Measurements from ENCODE around the gene CFAP157. TPM values are rescaled to one million over a fixed set of nuclear protein-coding genes. Genes with fewer than 3 reads are reported as not detected.

CFAP157 gene
- total RNA-seq (2014; rRNA removed; shearing (Covaris generic); ENCODE audit: low replicate concordance), result not detected in 2 replicates

- no peaks in the 10 kb centered on the region for H3K36me3 ChIP-seq (ENCODE audit: insufficient read depth, low read length)
- H3K4me2 ChIP-seq (ENCODE audit: low read depth, low read length, poor library complexity, severe bottlenecking), result no peak within 1 kb of the TSS
- no peak within 1 kb of the TSS for H3K27ac ChIP-seq (ENCODE audit: low read length)
These were observed at the start of gene CFAP157 for GRCh38 chr9:127706836-127707241. CFAP157 (plus strand) TSS chr9:127706988; CDS start chr9:127707032, 44 bp downstream.

GRCh38 chr9:127658428-127658827 is 48.4 kb upstream of the CFAP157 start:
- no peaks in the 10 kb centered on the region for H3K79me2 ChIP-seq (ENCODE audit: low read length)
- no peak overlapping the region for H3K4me3 ChIP-seq (ENCODE audit: low read length)
- H3K9ac ChIP-seq (ENCODE audit: low read length), result no peak overlapping the region
- no peaks in the 10 kb centered on the region for H3K9me3 ChIP-seq (ENCODE audit: low read length)
- H3K9me2 ChIP-seq (replicated peaks; ENCODE audit: insufficient read depth, low read length), result no peaks in the 10 kb centered on the region
- no peaks in the 10 kb centered on the region; the same call in 1 of the 2 replicates for H3K36me3 ChIP-seq (ENCODE audit: insufficient read depth, low read length)
- no peak overlapping the region for H2AFZ ChIP-seq (ENCODE audit: low read length)
- H3K4me2 ChIP-seq (ENCODE audit: low read depth, low read length, poor library complexity, severe bottlenecking), result no peak overlapping the region
- H3K27ac ChIP-seq (ENCODE audit: low read length), result no peak overlapping the region
- DNase-seq, result no peak
- no peaks in the 10 kb centered on the region for H4K20me1 ChIP-seq (ENCODE audit: insufficient read depth, low read depth, low read length)
- no peaks in the 10 kb centered on the region for H3K4me1 ChIP-seq (ENCODE audit: low read length)
- H3K27me3 ChIP-seq (ENCODE audit: low read length), result no peaks in the 10 kb centered on the region

More at GRCh38 chr9:127706836-127707241, at the start of gene CFAP157:
- H3K9me2 ChIP-seq (replicated peaks; ENCODE audit: insufficient read depth, low read length), result no peaks in the 10 kb centered on the region
- DNase-seq, result no peak
- H3K27me3 ChIP-seq (ENCODE audit: low read length), result no peaks in the 10 kb centered on the region
- 0 out of 2 replicates have a peak, but pooled peaks cover 6% of the 10 kb centered on the region for H4K20me1 ChIP-seq (ENCODE audit: insufficient read depth, low read depth, low read length)
- H3K4me1 ChIP-seq (ENCODE audit: low read length), result no peaks in the 10 kb centered on the region
- no peak within 1 kb of the TSS for H3K4me3 ChIP-seq (ENCODE audit: low read length)
- H3K79me2 ChIP-seq (ENCODE audit: low read length), result no peaks in the 10 kb centered on the region
- H3K9me3 ChIP-seq (ENCODE audit: low read length), result 0 out of 2 replicates have a peak, but pooled peaks cover 4% of the 10 kb centered on the region
- H3K9ac ChIP-seq (ENCODE audit: low read length), result no peak within 1 kb of the TSS
- H2AFZ ChIP-seq (ENCODE audit: low read length), result no peak within 1 kb of the TSS

- H3K27me3 ChIP-seq (ENCODE audit: low read length), result no peaks in the 10 kb centered on the region
- no peaks in the 10 kb centered on the region for H3K79me2 ChIP-seq (ENCODE audit: low read length)
- no peaks in the 10 kb centered on the region for H3K9me3 ChIP-seq (ENCODE audit: low read length)
- no peaks in the 10 kb centered on the region; the same call in 1 of the 2 replicates for H3K36me3 ChIP-seq (ENCODE audit: insufficient read depth, low read length)
- DNase-seq, result peak; percentile 27
- H4K20me1 ChIP-seq (ENCODE audit: insufficient read depth, low read depth, low read length), result no peaks in the 10 kb centered on the region
- no peak overlapping the region for H3K4me3 ChIP-seq (ENCODE audit: low read length)
- no peaks in the 10 kb centered on the region for H3K4me1 ChIP-seq (ENCODE audit: low read length)
- H3K9ac ChIP-seq (ENCODE audit: low read length), result no peak overlapping the region
- no peak overlapping the region for H2AFZ ChIP-seq (ENCODE audit: low read length)
- H3K4me2 ChIP-seq (ENCODE audit: low read depth, low read length, poor library complexity, severe bottlenecking), result no peak overlapping the region
- no peaks in the 10 kb centered on the region for H3K9me2 ChIP-seq (replicated peaks; ENCODE audit: insufficient read depth, low read length)
- no peak overlapping the region for H3K27ac ChIP-seq (ENCODE audit: low read length)
These were observed 45.7 kb upstream of the CFAP157 start for GRCh38 chr9:127660886-127661741.

- Histone ChIP-seq H3K79me2 (ENCODE audit: low read length) (no peaks in the 10 kb centered on the region), H3K4me3 (ENCODE audit: low read length) (no peak overlapping the region), H3K27me3 (ENCODE audit: low read length) (no peaks in the 10 kb centered on the region), H3K4me1 (ENCODE audit: low read length) (no peaks in the 10 kb centered on the region), H3K36me3 (ENCODE audit: insufficient read depth, low read length) (no peaks in the 10 kb centered on the region; the same call in 1 of the 2 replicates), H3K9me3 (ENCODE audit: low read length) (no peaks in the 10 kb centered on the region), H3K9me2 (replicated peaks; ENCODE audit: insufficient read depth, low read length) (no peaks in the 10 kb centered on the region), H3K4me2 (ENCODE audit: low read depth, low read length, poor library complexity, severe bottlenecking) (no peak overlapping the region), H3K27ac (ENCODE audit: low read length) (no peak overlapping the region), H3K9ac (ENCODE audit: low read length) (no peak overlapping the region), H4K20me1 (ENCODE audit: insufficient read depth, low read depth, low read length) (no peaks in the 10 kb centered on the region), H2AFZ (ENCODE audit: low read length) (no peak overlapping the region)
- DNase-seq, result peak; percentile 12
These were observed 44.2 kb upstream of the CFAP157 start for GRCh38 chr9:127662617-127663016.

GRCh38 chr9:127664324-127664677 is 42.5 kb upstream of the CFAP157 start:
- Histone ChIP-seq H4K20me1 (ENCODE audit: insufficient read depth, low read depth, low read length) (no peaks in the 10 kb centered on the region), H3K36me3 (ENCODE audit: insufficient read depth, low read length) (no peaks in the 10 kb centered on the region; the same call in 1 of the 2 replicates), H3K4me2 (ENCODE audit: low read depth, low read length, poor library complexity, severe bottlenecking) (no peak overlapping the region), H3K27me3 (ENCODE audit: low read length) (no peaks in the 10 kb centered on the region), H3K27ac (ENCODE audit: low read length) (no peak overlapping the region), H3K9me3 (ENCODE audit: low read length) (no peaks in the 10 kb centered on the region), H3K79me2 (ENCODE audit: low read length) (no peaks in the 10 kb centered on the region), H3K4me3 (ENCODE audit: low read length) (no peak overlapping the region), H2AFZ (ENCODE audit: low read length) (no peak overlapping the region), H3K9me2 (replicated peaks; ENCODE audit: insufficient read depth, low read length) (no peaks in the 10 kb centered on the region), H3K4me1 (ENCODE audit: low read length) (no peaks in the 10 kb centered on the region), H3K9ac (ENCODE audit: low read length) (no peak overlapping the region)
- DNase-seq, result peak; percentile 34

- H3K4me3 ChIP-seq (ENCODE audit: low read length), result no peak overlapping the region
- no peak overlapping the region for H2AFZ ChIP-seq (ENCODE audit: low read length)
- no peaks in the 10 kb centered on the region for H3K27me3 ChIP-seq (ENCODE audit: low read length)
- no peak overlapping the region for H3K9ac ChIP-seq (ENCODE audit: low read length)
- no peaks in the 10 kb centered on the region for H3K4me1 ChIP-seq (ENCODE audit: low read length)
- H3K27ac ChIP-seq (ENCODE audit: low read length), result no peak overlapping the region
- H3K4me2 ChIP-seq (ENCODE audit: low read depth, low read length, poor library complexity, severe bottlenecking), result no peak overlapping the region
- H3K9me3 ChIP-seq (ENCODE audit: low read length), result no peaks in the 10 kb centered on the region
- no peaks in the 10 kb centered on the region for H4K20me1 ChIP-seq (ENCODE audit: insufficient read depth, low read depth, low read length)
- DNase-seq, result no peak
- H3K36me3 ChIP-seq (ENCODE audit: insufficient read depth, low read length), result no peaks in the 10 kb centered on the region; the same call in 1 of the 2 replicates
- H3K9me2 ChIP-seq (replicated peaks; ENCODE audit: insufficient read depth, low read length), result no peaks in the 10 kb centered on the region
- H3K79me2 ChIP-seq (ENCODE audit: low read length), result no peaks in the 10 kb centered on the region
These were observed 41.9 kb upstream of the CFAP157 start for GRCh38 chr9:127664678-127665507.

GRCh38 chr9:127667127-127667844 is 39.5 kb upstream of the CFAP157 start:
- no peak overlapping the region for H2AFZ ChIP-seq (ENCODE audit: low read length)
- no peaks in the 10 kb centered on the region for H3K4me1 ChIP-seq (ENCODE audit: low read length)
- no peak overlapping the region for H3K27ac ChIP-seq (ENCODE audit: low read length)
- no peaks in the 10 kb centered on the region for H3K9me3 ChIP-seq (ENCODE audit: low read length)
- H3K9ac ChIP-seq (ENCODE audit: low read length), result no peak overlapping the region
- no peaks in the 10 kb centered on the region for H3K9me2 ChIP-seq (replicated peaks; ENCODE audit: insufficient read depth, low read length)
- H3K27me3 ChIP-seq (ENCODE audit: low read length), result no peaks in the 10 kb centered on the region
- no peak overlapping the region for H3K4me2 ChIP-seq (ENCODE audit: low read depth, low read length, poor library complexity, severe bottlenecking)
- H3K79me2 ChIP-seq (ENCODE audit: low read length), result no peaks in the 10 kb centered on the region
- H4K20me1 ChIP-seq (ENCODE audit: insufficient read depth, low read depth, low read length), result no peaks in the 10 kb centered on the region
- no peaks in the 10 kb centered on the region for H3K36me3 ChIP-seq (ENCODE audit: insufficient read depth, low read length)
- no peak for DNase-seq
- no peak overlapping the region for H3K4me3 ChIP-seq (ENCODE audit: low read length)
